M059J (cell line): ENCODE data around the gene TUBGCP3. TPM values are rescaled to one million over a fixed set of nuclear protein-coding genes. Genes with fewer than 3 reads are reported as not detected.

Source experiments
- DNase-seq: peaks from one replicate; pipeline ENCODE4 v3.0.0-alpha.2; 2012; ENCODE audit warnings: low read depth
- total RNA-seq: library from RNA; depleted of rRNA; stranded (reverse); fragments of >200 nt; shearing (Covaris generic); gene quantifications from 2 replicates; pipeline ENCODE4 v1.2.3, GENCODE V29; 2014

Gene TUBGCP3
- total RNA-seq, 1 experiment from 2014 or later, result 16.3 TPM

DNA sequence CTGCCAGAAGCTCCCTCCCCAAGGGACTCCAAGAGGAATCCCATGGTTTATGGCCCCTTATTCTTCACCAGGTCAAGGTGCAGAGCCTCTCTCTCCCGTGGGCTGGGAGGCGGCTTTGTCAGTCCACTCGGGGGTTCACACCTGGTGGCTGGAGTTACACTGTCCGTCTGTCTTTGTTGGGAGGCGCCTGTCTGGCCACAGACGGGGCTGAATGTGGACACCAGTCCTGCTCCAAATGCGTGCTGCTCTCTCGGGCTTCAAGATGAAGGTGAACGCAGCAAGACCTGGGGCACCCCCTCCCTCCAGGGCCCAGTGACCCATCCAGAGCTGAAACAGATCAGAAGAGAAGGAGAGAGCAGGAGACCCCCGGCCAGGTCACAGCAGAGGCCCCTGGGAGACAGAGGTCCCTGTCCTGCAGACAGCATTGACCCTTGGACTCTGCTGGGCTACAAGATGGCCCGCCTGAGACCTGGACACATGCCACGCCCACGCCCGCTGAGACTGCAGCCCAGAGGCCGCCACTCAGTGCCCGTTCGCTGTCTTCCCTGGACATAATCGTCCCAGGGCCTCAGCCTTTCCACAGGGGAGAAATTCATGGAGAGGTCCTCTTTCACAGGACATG lies 29.9 kb upstream of the TUBGCP3 start:
- no peak for DNase-seq

DNA sequence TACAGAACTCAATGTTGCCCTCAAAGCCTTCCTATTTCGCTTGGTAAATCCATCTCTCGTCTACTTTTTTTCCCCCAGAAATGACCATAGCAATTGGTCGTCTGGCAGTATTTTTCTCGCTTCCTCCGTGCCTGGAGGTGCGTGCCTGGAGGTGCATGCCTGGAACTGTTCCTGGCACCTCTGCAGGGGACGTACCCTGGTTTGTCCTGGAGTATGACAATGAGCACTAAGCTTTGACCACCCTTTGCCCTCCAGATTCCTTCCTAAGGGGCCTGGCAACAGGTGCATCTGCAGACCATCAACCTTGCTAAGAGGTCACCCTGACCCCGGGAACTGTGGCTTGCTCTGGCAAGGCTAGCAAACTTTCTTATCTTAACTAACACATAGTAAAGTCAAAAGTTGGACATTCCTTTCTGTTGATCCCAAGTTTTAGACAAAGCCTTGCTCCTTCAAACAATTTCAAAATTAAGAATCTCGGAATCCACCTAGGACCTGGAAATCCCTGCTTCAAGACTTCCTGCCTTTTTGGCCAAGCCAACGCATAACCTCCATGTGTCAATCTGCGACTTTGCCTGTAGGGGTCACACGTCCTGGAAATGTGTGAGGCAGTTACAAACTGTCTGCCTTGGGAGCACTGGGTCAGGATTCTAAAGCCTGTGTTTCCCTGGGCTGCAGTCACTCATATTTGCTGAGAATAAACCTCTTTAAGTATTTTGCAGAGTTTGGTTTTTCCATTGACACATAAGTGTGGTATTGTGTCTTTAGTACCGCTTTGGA lies 28.8 kb upstream of the TUBGCP3 start:
- DNase-seq, result peak; percentile 41

DNA sequence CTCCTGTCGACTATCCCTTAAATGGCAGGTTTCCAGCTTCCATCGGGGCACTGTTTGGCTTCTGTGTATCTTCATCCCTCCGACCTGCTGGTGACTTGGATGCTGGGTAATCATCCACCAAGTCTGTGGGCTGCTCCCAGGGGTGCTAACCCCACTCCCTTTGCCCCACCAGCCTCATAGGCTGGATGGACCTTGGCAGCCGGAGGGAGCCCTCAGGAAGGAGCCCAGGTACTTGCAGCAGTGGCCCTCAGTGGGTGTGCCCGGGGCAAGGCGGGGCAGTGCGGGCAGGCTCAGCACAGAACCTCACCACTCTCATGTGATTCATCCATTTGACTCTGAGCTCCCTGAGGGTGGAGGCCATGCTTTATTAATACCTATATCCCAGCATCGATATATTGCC lies 27.4 kb upstream of the TUBGCP3 start:
- no peak for DNase-seq

DNA sequence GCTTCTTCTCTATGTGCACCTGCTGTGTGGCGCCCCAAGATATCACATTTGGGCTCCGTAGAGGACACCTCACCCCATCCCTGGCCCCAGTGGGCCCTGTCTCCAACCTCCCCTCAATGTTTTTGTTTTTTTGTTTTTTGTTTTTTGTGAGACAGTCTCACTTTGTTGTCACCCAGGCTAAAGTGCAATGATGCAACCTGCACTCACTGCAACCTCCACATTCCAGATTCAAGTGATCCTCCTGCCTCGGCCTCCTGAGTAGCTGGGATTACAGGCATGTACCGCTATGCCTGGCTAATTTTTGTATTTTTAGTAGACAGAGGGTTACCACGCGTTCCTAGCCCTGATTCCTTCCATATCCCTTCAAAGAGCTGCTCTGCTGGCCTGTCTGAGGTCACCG lies 26.9 kb upstream of the TUBGCP3 start:
- no peak for DNase-seq

DNA sequence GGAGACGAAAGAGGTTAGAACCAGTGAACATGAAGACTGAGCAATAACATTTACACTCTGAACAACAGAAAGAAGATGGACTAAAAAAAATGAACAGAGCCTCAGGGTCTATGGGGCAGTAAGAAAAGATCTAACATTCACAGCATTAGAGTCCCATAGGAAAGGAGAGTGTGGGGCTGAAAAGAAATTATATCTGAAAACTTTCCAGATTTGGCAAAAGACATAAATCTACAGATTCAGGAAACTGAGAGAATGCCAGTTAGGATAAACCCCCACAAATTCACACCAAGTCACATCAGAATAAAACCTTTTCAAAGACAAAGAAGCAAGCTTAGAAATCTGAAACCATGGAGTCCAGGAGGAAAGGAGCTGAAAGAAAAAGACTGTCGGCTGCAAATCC lies 20.3 kb upstream of the TUBGCP3 start:
- no peak for DNase-seq

DNA sequence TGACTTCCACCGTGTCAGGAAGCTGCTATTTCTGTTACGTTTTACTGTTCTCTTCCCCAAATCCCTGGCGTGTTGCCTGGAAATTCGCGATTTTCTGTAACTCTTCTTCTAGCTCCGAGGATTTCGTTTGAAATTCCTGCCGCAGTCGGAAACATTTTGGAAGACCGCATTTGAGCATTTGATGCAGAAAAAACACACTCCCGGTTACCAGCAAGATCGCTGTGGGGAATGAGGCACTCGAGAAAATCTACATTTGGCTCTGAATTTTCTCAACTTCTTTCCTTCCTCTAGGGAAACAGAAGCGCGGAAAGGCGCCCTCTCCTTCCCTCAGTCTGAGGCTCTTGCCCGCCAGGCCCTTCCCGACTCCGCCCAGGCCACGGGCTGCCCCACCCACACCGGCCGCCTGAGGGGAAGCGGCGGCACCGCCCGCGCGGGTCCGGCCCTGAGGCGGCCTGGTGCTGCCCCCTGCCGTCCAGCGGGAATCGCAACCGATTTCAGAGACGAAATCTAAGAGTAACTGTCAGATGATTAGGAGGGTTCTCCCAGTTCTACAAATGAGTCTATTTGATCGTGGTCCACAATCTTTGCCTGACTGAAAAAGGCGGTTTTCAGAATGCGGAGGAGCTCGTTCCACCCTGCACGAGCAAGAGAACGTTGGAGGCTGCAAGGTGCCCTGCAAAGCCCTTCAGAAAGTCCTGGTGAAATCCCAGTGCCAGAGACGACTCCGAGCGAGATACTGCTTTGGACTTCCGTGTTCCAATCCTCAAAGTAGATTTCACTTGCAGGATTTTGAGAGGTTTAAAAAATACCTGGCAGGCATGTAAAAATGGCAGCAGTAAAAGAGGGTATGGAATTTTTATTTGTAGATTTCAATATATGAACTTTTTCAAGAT lies 18.4 kb upstream of the TUBGCP3 start:
- peak; percentile 78 for DNase-seq

DNA sequence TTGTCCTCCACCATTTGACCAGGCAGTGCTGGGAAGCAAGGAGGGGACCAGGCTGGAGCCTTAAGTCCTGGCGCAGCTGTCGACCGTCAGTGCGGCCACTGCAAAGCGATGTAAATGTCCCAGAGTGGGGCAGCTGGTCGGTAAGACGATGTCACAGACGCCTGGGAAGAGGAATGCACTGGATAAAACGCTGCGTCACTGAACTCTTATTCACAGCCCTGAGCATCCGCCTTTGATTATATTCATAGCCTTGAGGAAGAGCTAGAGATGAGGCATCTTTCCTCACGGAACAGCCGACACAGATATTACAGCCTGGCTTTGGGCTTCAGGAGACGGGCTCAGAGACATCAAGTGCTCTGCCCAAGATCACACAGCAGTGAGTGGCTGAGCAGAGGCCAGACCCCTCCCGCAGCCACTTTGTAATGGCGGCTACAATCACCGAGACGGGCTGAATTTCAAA lies 17.6 kb upstream of the TUBGCP3 start:
- no peak for DNase-seq

DNA sequence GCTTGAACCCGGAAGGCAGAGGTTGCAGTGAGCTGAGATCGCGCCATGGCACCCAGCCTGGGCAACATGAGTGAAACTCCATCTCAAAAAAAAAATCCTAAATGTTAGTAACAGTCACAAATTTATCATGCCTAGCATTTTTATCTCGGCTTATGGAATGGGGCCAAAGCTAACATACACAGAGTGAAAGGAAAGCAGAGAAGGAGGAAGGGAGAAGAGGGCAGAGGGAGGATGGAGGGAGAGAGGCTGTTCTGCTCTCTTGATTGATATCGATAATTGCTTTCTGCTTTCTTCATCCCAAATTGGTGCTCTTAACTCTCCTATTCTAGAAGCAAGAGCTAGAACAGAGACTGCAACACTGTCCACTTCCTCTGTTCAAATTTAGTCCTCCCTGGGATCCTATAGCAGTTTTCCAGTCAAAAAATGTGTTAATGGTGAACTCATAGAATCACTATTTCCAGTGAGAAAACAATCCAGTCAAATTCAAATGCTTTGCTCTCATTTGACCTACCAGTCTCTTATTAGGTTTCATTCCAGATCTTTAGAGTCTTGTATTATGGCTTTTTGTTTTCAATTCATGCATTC lies 15.8 kb upstream of the TUBGCP3 start:
- DNase-seq, result peak; percentile 17

DNA sequence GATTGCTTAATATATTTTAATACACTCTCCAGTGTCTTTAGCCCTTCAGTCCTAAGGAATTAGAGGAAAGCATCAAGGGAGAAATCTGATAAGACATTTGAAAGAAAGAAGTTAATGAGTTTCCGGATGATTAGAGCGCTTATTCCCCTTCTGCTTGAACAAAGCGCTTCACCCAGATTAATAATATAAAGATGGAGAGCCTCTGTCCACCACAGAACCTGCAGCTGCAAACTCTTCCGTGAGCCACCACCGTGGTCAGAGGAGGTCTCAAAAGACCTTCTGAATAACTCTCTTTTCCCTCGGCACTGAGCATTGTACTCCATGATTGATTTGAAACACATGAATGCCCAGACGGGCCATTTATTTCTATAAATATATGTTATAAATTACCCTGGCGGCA lies 14.2 kb upstream of the TUBGCP3 start:
- DNase-seq, result no peak

DNA sequence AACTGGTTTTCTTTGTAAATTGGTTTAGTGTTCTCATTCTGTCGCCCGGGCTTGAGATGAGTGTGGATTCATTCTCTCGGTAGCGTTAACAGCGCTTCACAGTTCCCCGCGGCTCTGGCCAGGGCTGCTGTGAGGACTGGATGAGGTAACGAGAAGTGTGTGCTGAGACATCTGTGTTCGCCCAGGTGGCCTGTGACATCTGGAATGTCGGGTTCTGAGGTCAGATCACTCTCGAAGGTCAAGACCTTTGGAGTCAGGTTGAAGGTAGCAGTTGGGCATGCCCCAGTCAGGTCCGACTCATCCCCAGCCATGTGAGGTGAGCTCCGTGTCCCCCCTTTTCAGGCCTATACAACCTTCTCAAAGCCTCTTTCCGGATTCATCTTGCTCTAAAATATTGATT lies 13.4 kb upstream of the TUBGCP3 start:
- no peak for DNase-seq

DNA sequence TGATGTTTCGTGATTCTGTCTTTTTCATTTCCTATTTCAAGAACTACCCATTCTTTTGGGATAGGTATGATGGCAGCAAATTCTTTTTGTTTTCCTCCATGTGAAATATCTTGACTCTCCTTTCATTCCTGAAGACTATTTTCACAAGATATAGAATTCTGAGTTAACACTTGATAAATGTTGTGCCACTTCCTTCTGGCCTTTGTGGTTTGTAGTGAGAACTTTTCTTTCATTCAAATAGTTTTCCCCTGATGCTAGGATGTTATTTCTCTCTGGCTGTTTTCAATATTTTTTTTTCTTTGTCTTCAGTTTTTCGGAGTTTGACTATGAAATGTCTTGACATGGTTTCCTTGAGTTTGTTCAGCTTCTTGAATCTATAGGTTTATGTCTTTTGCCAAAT lies 8.3 kb upstream of the TUBGCP3 start:
- no peak for DNase-seq

DNA sequence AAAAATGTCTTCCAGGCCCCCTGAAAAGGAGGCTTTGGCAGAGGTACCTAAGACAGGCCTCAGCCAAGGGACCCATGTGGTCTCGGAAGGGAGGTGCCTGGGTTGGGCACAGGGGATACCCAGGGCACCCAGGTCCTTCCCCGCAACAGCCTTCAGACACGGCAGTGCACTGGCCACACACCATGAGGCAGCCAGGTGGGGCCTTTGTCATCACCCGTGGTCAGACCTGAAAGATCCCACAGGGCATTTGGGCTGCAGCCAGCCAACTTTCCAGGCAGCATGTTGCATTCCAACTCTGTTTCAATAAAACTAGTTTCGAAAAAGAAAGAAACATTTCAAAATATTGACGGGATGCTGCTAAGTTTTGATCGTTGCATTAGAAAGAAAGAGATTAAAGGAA lies 4.7 kb upstream of the TUBGCP3 start:
- peak; percentile 8 for DNase-seq

DNA sequence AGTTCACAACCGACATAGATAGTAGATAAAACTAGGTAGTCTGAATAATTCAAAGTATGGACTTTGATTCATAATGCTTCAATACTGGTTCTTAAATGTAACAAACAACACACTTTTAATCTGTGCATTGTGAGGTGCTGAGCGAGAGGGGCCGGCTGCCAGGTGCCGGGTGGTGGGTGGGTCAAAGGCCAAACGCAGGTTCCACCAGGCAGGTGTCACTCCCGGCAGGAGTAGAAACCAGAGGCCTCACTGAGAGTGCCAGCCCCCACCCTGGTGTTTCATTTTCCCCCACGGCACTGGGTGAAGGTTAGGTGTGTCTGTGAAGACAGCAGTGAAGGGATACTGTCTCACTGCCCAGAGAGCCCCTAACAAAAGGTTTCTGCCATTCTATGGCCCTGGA lies 4.2 kb upstream of the TUBGCP3 start:
- DNase-seq, result no peak

DNA sequence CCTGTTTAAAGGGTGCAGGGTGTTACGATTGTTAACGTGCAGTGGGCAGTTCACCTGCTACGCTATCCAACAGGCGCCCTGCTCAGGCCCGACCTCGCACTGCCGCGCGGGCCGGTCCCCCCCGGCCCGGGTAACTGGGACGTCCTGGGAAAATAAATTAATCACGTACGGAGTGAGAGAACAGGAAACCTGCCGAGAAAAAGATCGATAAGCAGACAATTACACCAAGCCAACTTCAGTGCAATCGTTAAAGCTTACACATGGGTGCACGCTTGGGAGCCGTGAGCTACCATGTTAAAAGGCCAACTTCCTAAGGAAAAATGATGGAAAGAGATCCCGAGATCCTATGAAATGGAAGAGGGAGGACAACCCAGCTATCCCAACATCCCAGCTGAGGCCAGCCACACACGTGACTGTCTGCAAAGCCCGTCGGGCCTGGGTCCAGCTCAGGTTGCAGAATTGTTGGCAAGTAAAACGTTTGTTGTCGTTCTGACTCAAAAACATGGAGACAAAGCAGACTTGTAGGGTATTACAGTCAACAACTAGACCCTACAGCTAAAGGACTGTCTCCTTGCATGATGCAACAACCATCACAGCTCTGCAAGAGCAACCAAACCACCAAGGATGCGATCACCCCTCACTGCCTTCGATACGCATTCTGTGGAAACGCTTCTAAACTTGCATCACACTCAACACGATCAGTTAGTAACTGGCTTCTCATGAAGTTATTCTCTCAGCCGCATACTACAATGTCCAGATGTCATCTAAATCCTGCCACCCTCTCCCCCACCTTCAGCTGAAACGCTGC lies 741 bp upstream of the TUBGCP3 start:
- no peak for DNase-seq

DNA sequence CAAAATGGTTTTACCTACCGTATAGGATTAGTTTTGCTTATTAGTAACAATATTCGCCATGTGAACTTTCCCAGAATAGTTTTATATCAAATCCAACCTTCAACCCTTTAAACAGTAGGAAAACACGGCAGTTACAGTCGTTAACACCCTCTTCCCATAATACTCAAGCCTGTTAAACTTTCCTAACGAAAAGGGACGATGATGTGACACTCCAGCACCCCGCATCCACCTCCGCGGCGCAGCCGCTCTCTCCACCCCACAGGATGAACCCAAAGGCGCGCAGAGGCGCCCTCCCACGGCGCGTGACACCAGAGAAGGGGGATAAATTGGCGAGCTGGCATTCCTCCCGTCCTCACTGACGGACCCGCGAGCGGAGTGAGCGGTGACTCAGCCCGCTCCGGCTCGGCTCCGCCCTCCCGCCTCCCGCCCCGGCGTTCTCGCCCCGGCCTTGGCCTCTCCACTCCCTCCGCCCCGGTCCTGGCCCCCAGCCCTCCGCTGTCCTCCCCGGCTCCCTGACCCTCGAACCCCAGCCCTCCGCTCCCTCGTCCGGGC lies 665 bp downstream of the TUBGCP3 start:
- peak; percentile 84 for DNase-seq

DNA sequence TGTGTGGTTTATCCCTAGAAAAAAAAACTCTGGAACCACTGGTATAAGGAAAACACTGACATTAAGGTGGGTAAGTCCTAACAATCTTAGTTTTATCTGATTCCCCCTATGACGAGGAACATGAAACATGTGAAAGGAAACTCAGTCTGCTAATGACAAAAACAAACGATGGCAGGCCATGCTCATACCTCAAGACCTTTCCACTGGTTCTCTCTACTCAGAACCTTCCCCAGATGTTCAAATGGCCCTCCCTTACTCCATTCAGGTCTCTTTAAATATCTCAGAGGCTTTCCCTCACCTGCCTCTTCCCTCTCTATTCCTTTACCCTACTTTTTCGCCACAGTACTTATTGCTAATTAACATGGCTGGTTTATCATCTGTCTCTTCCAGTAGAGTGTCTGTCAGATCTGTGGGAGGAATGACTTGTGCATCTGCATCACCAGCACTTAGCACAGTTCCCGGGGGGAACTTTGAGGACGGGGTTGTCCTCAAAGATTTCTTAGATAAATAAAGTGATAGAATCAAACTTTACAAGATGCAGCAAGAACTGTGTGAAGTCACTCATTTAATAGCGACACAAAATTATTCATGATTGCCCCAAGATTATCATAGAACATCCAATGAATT lies 1.5 kb downstream of the TUBGCP3 start:
- DNase-seq, result no peak

DNA sequence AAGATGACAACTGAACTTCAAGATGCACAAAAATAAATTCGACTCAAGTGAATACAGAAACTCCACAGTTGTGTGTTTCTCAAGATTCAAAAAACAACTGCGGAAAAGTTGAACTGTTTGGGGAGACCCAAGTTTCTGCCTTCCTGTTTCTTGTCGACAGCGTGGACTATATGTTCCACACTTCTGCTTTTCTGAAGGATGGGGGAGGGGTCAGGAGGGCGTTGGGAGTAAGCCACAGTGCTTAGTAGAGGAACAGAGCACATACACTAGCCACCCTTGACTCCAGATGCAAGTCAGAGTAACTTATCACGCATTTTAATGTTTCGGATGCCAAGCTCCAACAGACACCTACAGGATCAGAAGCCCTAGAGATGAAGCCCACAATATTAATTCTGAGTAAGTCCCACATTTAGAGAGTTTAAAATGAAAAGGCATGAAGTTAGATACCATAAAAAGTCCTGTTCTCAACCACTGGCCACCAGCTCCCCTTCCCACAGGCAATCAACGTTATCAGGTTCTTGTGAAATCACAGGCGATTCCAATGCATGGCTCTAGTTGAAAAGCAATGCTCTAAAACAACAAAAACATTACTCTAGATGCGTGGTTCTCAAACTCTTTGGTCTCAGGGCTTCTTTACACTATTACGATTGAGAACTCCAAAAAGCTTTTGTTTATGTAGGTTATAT lies 4.2 kb downstream of the TUBGCP3 start:
- no peak for DNase-seq

DNA sequence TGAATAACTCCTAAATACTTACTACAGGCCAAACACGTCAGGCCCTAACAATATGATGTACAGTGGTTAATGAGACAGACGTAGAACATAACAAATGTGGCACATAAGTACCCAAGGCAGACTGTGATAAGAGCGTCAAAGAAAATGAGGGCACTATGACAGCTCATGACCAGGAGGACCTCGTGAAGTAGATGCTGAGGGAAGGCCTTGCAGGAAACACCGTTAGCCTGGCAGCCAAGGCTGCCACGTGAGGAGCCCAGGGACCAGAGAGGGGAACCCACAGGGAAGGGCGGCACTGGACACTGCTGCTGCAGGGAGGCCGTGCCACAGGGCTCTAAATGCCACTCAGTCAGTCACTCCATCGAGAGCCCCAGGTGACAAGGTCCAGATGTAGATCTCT lies 5.7 kb downstream of the TUBGCP3 start:
- DNase-seq, result no peak

DNA sequence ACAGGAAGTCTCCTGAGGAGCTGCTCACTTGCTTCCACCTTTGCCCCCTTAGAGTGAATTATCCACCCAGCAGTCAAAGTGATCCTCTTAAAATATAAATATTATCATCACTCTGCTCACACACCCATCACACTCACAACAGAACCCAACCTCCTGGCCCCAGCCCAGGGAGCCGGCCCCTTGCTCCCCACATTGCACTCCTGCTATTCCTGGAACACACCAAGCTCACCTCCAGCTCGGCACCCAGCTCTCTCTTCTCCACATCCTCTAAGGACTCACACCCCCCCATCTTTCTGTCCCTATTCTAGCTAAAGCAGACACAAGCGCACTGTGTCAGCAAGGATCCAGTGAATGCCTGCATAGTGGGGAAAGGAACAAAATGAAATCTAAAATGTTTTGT lies 7.0 kb downstream of the TUBGCP3 start:
- DNase-seq, result no peak

DNA sequence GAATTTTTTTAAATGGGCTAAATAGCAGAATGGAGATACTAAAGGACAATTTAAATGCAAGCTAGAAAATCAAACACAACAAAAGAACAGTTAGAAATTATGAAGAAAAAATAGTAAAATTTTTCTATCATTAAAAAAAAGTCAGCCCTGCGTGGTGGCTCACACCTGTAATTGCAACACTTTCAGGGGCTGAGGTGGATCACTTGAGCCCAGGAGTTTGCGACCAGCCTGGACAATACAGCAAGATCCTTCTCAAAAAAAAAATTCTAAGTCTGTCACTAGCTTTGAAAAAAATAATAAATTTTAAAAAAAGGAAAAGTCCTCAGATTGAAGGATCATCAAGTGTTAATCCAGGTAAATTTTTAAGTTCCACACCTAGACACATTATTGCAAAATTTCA lies 7.7 kb downstream of the TUBGCP3 start:
- no peak for DNase-seq
